ENCODE results near the gene TAF4. TPM values are rescaled to one million over a fixed set of nuclear protein-coding genes. Genes with fewer than 3 reads are reported as not detected.
A peak's percentile ranks its signal among the peaks of the same experiment; 100 is the strongest.

TAF4 gene, protein sequence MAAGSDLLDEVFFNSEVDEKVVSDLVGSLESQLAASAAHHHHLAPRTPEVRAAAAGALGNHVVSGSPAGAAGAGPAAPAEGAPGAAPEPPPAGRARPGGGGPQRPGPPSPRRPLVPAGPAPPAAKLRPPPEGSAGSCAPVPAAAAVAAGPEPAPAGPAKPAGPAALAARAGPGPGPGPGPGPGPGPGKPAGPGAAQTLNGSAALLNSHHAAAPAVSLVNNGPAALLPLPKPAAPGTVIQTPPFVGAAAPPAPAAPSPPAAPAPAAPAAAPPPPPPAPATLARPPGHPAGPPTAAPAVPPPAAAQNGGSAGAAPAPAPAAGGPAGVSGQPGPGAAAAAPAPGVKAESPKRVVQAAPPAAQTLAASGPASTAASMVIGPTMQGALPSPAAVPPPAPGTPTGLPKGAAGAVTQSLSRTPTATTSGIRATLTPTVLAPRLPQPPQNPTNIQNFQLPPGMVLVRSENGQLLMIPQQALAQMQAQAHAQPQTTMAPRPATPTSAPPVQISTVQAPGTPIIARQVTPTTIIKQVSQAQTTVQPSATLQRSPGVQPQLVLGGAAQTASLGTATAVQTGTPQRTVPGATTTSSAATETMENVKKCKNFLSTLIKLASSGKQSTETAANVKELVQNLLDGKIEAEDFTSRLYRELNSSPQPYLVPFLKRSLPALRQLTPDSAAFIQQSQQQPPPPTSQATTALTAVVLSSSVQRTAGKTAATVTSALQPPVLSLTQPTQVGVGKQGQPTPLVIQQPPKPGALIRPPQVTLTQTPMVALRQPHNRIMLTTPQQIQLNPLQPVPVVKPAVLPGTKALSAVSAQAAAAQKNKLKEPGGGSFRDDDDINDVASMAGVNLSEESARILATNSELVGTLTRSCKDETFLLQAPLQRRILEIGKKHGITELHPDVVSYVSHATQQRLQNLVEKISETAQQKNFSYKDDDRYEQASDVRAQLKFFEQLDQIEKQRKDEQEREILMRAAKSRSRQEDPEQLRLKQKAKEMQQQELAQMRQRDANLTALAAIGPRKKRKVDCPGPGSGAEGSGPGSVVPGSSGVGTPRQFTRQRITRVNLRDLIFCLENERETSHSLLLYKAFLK
- 12.0 and 12.2 TPM in 2 replicates for total RNA-seq (2016; rRNA removed; fragmentation: Illumina TruSeq; extraction: Trizol)
- total RNA-seq (2016; cell fraction: cytosol; rRNA removed; fragmentation: Illumina TruSeq; extraction: Trizol; ENCODE audit: low read depth): 13.2 and 13.9 TPM in 2 replicates
- 10.5 and 10.7 TPM in 2 replicates for total RNA-seq (2016; cell fraction: insoluble cytoplasmic fraction; rRNA removed; fragmentation: Illumina TruSeq; extraction: Trizol)
- total RNA-seq (2016; cell fraction: membrane; rRNA removed; fragmentation: Illumina TruSeq; extraction: Trizol): 14.0 and 18.0 TPM in 2 replicates
- total RNA-seq (2016; cell fraction: nucleus; rRNA removed; fragmentation: Illumina TruSeq; extraction: Trizol): 14.1 and 16.1 TPM in 2 replicates
- 5.9 and 6.6 TPM in 2 replicates for polyA plus RNA-seq (2011; rRNA removed)
- 5.5 and 6.6 TPM in 2 replicates for polyA plus RNA-seq (2011; cell fraction: cytosol; rRNA removed)
- polyA plus RNA-seq (2011; cell fraction: nucleus; rRNA removed): 27.0 and 32.1 TPM in 2 replicates
- polyA plus RNA-seq (2012): 18.4 and 21.6 TPM in 2 replicates
- 2.0 and 2.2 TPM in 2 replicates for polyA plus RNA-seq (2016; cell fraction: cytosol; fragmentation: Illumina TruSeq; extraction: Trizol; ENCODE audit: low read depth)
- polyA plus RNA-seq (2016; cell fraction: insoluble cytoplasmic fraction; fragmentation: Illumina TruSeq; extraction: Trizol; ENCODE audit: low read depth): 19.2 and 31.8 TPM in 2 replicates
- 8.0 and 10.2 TPM in 2 replicates for polyA plus RNA-seq (2016; cell fraction: membrane; fragmentation: Illumina TruSeq; extraction: Trizol; ENCODE audit: low read depth)
- 44.2 and 48.9 TPM in 2 replicates for polyA plus RNA-seq (2016; cell fraction: nucleus; fragmentation: Illumina TruSeq; extraction: Trizol; ENCODE audit: insufficient read depth, low read depth)
- polyA minus RNA-seq (2011; rRNA and poly(A)+ RNA removed; ENCODE audit: low replicate concordance): 9.9 and 36.8 TPM in 2 replicates
- polyA minus RNA-seq (2011; cell fraction: cytosol; rRNA and poly(A)+ RNA removed): 21.1 and 21.8 TPM in 2 replicates
- 21.1 and 25.4 TPM in 2 replicates for polyA minus RNA-seq (2011; cell fraction: nucleus; rRNA and poly(A)+ RNA removed)
- percentile 76 among the genes with signal in this experiment for Bru-seq, nascent RNA
- percentile 88 among the genes with signal in this experiment for BruChase-seq, experiment 1, labeled RNA remaining after a 6-hour chase
- BruChase-seq, experiment 2, labeled RNA remaining after a 2-hour chase: percentile 83 among the genes with signal in this experiment
- long read RNA-seq, experiment 1, partial matches to known transcripts: 2 of 4 reads
- long read RNA-seq, experiment 1, other reads (novel, unspliced or antisense): 2 of 4 reads
- long read RNA-seq, experiment 2, partial matches to known transcripts: 16 of 37 reads
- long read RNA-seq, experiment 2, other reads (novel, unspliced or antisense): 20 of 37 reads

DNA sequence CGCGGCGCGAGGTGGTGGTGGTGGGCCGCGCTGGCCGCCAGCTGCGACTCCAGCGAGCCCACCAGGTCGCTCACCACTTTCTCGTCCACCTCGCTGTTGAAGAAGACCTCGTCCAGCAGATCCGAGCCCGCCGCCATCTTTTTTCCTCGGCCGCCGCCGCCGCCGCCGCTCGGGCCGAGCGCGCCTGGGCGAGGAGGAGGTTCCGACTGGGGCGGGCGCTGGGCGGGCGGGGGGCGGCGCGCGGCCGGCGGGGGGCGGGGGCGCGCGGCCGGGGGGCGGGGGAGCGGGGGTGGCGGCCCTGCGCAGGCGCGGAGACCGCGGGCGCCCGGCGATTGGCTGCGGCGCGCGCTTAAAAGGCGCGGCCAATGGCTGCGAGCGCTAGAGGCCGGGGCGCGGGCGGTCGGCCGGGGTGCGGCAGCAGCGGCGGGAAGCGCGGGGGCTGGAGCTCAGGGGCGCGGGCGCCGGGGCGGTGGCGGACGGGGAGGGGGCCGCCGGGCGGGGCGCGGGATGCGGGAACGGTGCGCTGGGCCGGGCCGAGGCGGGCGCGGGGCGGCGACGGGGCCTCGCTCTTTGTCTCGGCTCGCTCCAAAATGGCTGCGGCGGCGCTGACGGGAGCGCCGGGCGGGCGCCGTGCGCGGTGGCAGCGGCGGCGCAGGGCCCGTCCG is at the start of gene TAF4:
TAF4 (minus strand) TSS at position 208 of the 665 bp plus-strand sequence; CDS start at position 137, 71 bp downstream.
- peak within 1 kb of the TSS; percentile 88 for H3K9ac ChIP-seq (ENCODE audit: insufficient read depth, low read depth, low read length)
- peak within 1 kb of the TSS; percentile 84 for H3K27ac ChIP-seq (ENCODE audit: extremely low read length, insufficient read depth, low read length)
- in situ Hi-C loops (cut with HindIII; ENCODE audit: extremely low pct_ligation_motif_present, low pct_unique_long_range_greater_than_20kb) (loop anchor here (5.0 kb wide), 1 partner anchor 56 kb away; the partner anchor contains the start of gene LSM14B), intact Hi-C loops (cut with micrococcal nuclease; ENCODE audit: unreplicated experiment) (loop anchor here (2.0 to 5.0 kb wide), 2 partner anchors 55 to 71 kb away; no protein-coding TSS in a partner anchor)
- H3K9me3 ChIP-seq (ENCODE audit: low read length): no peaks in the 10 kb centered on the region
- peaks cover 2 to 18% of the 10 kb centered on the region in 2 experiments; a peak in 4 of 5 replicates for H3K36me3 ChIP-seq (replicated peaks in 1 of 2; ENCODE audit: control insufficient read depth in 1 of 2, insufficient read depth in 2 of 2, low read length in 2 of 2)
- H3K4me3 ChIP-seq (replicated peaks in 1 of 3; ENCODE audit: insufficient read depth in 1 of 3, low read depth in 2 of 3, low read length in 3 of 3): peak within 1 kb of the TSS; percentile 70 to 81 (median 73)
- H3K4me2 ChIP-seq (ENCODE audit: low read depth, low read length): peak within 1 kb of the TSS; percentile 92
- peaks cover 37% of the 10 kb centered on the region for H4K20me1 ChIP-seq (ENCODE audit: insufficient read depth, low read length)
- H3K4me1 ChIP-seq (ENCODE audit: insufficient read depth, low read length): peaks cover 65% of the 10 kb centered on the region
- no peaks in the 10 kb centered on the region for H3K27me3 ChIP-seq (ENCODE audit: control insufficient read depth in 1 of 2, insufficient read depth in 2 of 2, low read length in 2 of 2)
- ATAC-seq: no peak
- H3K79me2 ChIP-seq (ENCODE audit: insufficient read depth, low read length): peaks cover 38% of the 10 kb centered on the region
- DNase-seq (ENCODE audit: low spot score): peak; percentile 59
- H2AFZ ChIP-seq (ENCODE audit: low read length): no peak within 1 kb of the TSS
- no TSS peak for BruUV-seq (replicated peaks)
- FAIRE-seq: no peak
- CTCF ChIA-PET (ENCODE audit: low intra/inter-chr PET ratio, low total read pairs): no interaction called here
- POLR2A ChIA-PET: interaction anchor here (0.7 to 6.2 kb wide), 21 partner anchors 21 to 728 kb away, joined by 3 to 260 read pairs (median 8); partner anchors contain the start of genes LAMA5, LSM14B, MTG2 and PSMA7
- 1% methylated on average over 32 of the region's 116 CpGs for WGBS (ENCODE audit: low lambda C conversion rate)
- TF ChIP-seq, protein P1, sequence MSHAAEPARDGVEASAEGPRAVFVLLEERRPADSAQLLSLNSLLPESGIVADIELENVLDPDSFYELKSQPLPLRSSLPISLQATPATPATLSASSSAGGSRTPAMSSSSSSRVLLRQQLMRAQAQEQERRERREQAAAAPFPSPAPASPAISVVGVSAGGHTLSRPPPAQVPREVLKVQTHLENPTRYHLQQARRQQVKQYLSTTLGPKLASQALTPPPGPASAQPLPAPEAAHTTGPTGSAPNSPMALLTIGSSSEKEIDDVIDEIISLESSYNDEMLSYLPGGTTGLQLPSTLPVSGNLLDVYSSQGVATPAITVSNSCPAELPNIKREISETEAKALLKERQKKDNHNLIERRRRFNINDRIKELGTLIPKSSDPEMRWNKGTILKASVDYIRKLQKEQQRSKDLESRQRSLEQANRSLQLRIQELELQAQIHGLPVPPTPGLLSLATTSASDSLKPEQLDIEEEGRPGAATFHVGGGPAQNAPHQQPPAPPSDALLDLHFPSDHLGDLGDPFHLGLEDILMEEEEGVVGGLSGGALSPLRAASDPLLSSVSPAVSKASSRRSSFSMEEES (CRISPR knock-in tag; IDR thresholded peaks at IDR 0.05): 0 out of 2 replicates have a peak, but pooled peaks have one; percentile 26
- TF ChIP-seq TAF1 (CRISPR knock-in tag; IDR thresholded peaks at IDR 0.05): peak; percentile 84
- TF ChIP-seq, protein P2, sequence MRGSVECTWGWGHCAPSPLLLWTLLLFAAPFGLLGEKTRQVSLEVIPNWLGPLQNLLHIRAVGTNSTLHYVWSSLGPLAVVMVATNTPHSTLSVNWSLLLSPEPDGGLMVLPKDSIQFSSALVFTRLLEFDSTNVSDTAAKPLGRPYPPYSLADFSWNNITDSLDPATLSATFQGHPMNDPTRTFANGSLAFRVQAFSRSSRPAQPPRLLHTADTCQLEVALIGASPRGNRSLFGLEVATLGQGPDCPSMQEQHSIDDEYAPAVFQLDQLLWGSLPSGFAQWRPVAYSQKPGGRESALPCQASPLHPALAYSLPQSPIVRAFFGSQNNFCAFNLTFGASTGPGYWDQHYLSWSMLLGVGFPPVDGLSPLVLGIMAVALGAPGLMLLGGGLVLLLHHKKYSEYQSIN (CRISPR knock-in tag; IDR thresholded peaks at IDR 0.05; ENCODE audit: borderline replicate concordance): no peak
- TF ChIP-seq, protein P3, sequence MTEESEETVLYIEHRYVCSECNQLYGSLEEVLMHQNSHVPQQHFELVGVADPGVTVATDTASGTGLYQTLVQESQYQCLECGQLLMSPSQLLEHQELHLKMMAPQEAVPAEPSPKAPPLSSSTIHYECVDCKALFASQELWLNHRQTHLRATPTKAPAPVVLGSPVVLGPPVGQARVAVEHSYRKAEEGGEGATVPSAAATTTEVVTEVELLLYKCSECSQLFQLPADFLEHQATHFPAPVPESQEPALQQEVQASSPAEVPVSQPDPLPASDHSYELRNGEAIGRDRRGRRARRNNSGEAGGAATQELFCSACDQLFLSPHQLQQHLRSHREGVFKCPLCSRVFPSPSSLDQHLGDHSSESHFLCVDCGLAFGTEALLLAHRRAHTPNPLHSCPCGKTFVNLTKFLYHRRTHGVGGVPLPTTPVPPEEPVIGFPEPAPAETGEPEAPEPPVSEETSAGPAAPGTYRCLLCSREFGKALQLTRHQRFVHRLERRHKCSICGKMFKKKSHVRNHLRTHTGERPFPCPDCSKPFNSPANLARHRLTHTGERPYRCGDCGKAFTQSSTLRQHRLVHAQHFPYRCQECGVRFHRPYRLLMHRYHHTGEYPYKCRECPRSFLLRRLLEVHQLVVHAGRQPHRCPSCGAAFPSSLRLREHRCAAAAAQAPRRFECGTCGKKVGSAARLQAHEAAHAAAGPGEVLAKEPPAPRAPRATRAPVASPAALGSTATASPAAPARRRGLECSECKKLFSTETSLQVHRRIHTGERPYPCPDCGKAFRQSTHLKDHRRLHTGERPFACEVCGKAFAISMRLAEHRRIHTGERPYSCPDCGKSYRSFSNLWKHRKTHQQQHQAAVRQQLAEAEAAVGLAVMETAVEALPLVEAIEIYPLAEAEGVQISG (CRISPR knock-in tag; IDR thresholded peaks at IDR 0.05): peak; percentile 31; the same call in 1 of the 2 replicates
- TF ChIP-seq, protein P4, sequence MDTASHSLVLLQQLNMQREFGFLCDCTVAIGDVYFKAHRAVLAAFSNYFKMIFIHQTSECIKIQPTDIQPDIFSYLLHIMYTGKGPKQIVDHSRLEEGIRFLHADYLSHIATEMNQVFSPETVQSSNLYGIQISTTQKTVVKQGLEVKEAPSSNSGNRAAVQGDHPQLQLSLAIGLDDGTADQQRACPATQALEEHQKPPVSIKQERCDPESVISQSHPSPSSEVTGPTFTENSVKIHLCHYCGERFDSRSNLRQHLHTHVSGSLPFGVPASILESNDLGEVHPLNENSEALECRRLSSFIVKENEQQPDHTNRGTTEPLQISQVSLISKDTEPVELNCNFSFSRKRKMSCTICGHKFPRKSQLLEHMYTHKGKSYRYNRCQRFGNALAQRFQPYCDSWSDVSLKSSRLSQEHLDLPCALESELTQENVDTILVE (CRISPR knock-in tag; IDR thresholded peaks at IDR 0.05): peak; percentile 64; the same call in 1 of the 2 replicates

All from HepG2 (cell line).